ENCODE data around the gene PRRC1.
"Not testable (repeated sequence)": the region's sequence is repeated elsewhere in the genome, so short reads cannot be mapped to it uniquely, and the experiment has no call there.

The PRRC1 gene
- total RNA-seq: 31.5 to 48.4 reads per million in 2 donors

GRCh38 chr5:127517480-127518318, at the start of gene PRRC1:
Gene PRRC1 (plus strand): TSS chr5:127517640. CDS start chr5:127523480, 5,840 bp downstream.
- DNase-seq: peak; percentile 64 to 91 (median 71)

- no peak for DNase-seq
These were observed 46.2 kb upstream of the PRRC1 start for GRCh38 chr5:127471211-127471610.

GRCh38 chr5:127472700-127473099, 44.7 kb upstream of the PRRC1 start:
- DNase-seq: no peak

GRCh38 chr5:127486471-127486870, 31.0 kb upstream of the PRRC1 start:
- no peak for DNase-seq

GRCh38 chr5:127492854-127493738, 24.3 kb upstream of the PRRC1 start:
- DNase-seq: peak in 2 of 5 experiments; percentile 13 to 29

- no peak for DNase-seq
These were observed 18.9 kb upstream of the PRRC1 start for GRCh38 chr5:127498548-127498947.

- DNase-seq: no peak
These were observed 11.5 kb upstream of the PRRC1 start for GRCh38 chr5:127505905-127506304.

- DNase-seq: no peak
These were observed 10.8 kb upstream of the PRRC1 start for GRCh38 chr5:127506616-127507015.

- DNase-seq: no peak
These were observed 8.6 kb upstream of the PRRC1 start for GRCh38 chr5:127508644-127509373.

GRCh38 chr5:127513408-127513970, 4.0 kb upstream of the PRRC1 start:
- DNase-seq: no peak

GRCh38 chr5:127514816-127515215, 2.6 kb upstream of the PRRC1 start:
- DNase-seq: no peak

- no peak for DNase-seq
These were observed 1.6 kb upstream of the PRRC1 start for GRCh38 chr5:127515693-127516440.

GRCh38 chr5:127517110-127517479, 345 bp upstream of the PRRC1 start:
- DNase-seq: no peak

- peak in 2 of 5 experiments; percentile 15 to 81 for DNase-seq
These were observed 830 bp downstream of the PRRC1 start for GRCh38 chr5:127518319-127518621.

- DNase-seq: no peak
These were observed 2.1 kb downstream of the PRRC1 start for GRCh38 chr5:127519527-127519926.

- DNase-seq: no peak
These were observed 3.8 kb downstream of the PRRC1 start for GRCh38 chr5:127521138-127521770.

- DNase-seq: no peak
These were observed 7.7 kb downstream of the PRRC1 start for GRCh38 chr5:127525181-127525580.

GRCh38 chr5:127529904-127530682, 12.7 kb downstream of the PRRC1 start:
- DNase-seq: no peak

GRCh38 chr5:127536687-127537086, 19.2 kb downstream of the PRRC1 start:
- no peak for DNase-seq

GRCh38 chr5:127540553-127540952, 23.1 kb downstream of the PRRC1 start:
- not testable (repeated sequence) for DNase-seq

- DNase-seq: not testable (repeated sequence)
These were observed 27.8 kb downstream of the PRRC1 start for GRCh38 chr5:127545249-127545648.

All from T-helper 2 cell (primary cell).